HepG2 (cell line): ENCODE results near the gene CXCR5. TPM values are rescaled to one million over a fixed set of nuclear protein-coding genes. Genes with fewer than 3 reads are reported as not detected.
A peak's percentile ranks its signal among the peaks of the same experiment; 100 is the strongest.

Experiments
- U2AF1 ChIP-seq: fragments of 200-400 bp; formaldehyde crosslinking; optimal IDR thresholded peaks from 2 replicates; pipeline ENCODE3; 2017; ENCODE audit warnings: mild to moderate bottlenecking, low read depth, low read length
- ZNF75D ChIP-seq: sonication (generic); formaldehyde crosslinking; IDR thresholded peaks from 2 replicates; pipeline ENCODE4 v1.8.1; 2023; ENCODE audit warnings: missing genetic modification reagents, mild to moderate bottlenecking, borderline replicate concordance
- polyA plus RNA-seq, 8 experiments: library from polyadenylated mRNA; depleted of rRNA in 3 of 8; stranded (reverse) in 7 of 8; unstranded in 1 of 8; fragments of >200 nt; fragmentation: Illumina TruSeq in 4 of 8; extraction: Trizol in 4 of 8; gene quantifications; 2 replicates each; pipeline versions ENCODE4 v1.2.1 to v1.2.3, GENCODE V29; 2011 to 2016; ENCODE audit warnings: low read depth in 4 of 8, missing spikeins in 1 of 8, mixed read lengths in 1 of 8; ENCODE audit not compliant: insufficient read depth in 1 of 8
- total RNA-seq, 5 experiments: library from RNA; depleted of rRNA; stranded (reverse); fragments of >200 nt; fragmentation: Illumina TruSeq; extraction: Trizol; gene quantifications; 2 replicates each; pipeline ENCODE4 v1.2.3, GENCODE V29; 2016; ENCODE audit warnings: low read depth in 1 of 5
- TF ChIP-seq, protein P1 (sequence below): sonication (generic); formaldehyde crosslinking; IDR thresholded peaks from 2 replicates; pipeline ENCODE4 v1.5.1; 2020; ENCODE audit warnings: missing genetic modification reagents, mild to moderate bottlenecking, borderline replicate concordance
- TF ChIP-seq, protein P2 (sequence below): sonication (generic); formaldehyde crosslinking; conservative IDR thresholded peaks from 2 replicates; pipeline ENCODE4 v1.8.1; 2023; ENCODE audit warnings: missing genetic modification reagents
- TF ChIP-seq, protein P3 (sequence below): sonication (generic); formaldehyde crosslinking; IDR thresholded peaks from 2 replicates; pipeline ENCODE4 v1.4.0; 2020; ENCODE audit warnings: missing genetic modification reagents
- TF ChIP-seq, protein P4 (sequence below): sonication (generic); formaldehyde crosslinking; IDR thresholded peaks from 2 replicates; pipeline ENCODE4 v1.4.0; 2020; ENCODE audit warnings: missing genetic modification reagents, borderline replicate concordance
- TF ChIP-seq, protein P5 (sequence below): sonication (generic); formaldehyde crosslinking; IDR thresholded peaks from 2 replicates; pipeline ENCODE4 v1.5.0; 2020; ENCODE audit warnings: missing genetic modification reagents
- TF ChIP-seq, protein P6 (sequence below): sonication (generic); formaldehyde crosslinking; conservative IDR thresholded peaks from 2 replicates; pipeline ENCODE4 v1.4.0; 2020; ENCODE audit warnings: mild to moderate bottlenecking, missing genetic modification reagents, moderate library complexity

Gene CXCR5
- total and polyA plus RNA-seq, 2 of the 13 experiments (the other 11 are each of a cell fraction or from before 2014, with no cell fraction given) = not detected

DNA sequence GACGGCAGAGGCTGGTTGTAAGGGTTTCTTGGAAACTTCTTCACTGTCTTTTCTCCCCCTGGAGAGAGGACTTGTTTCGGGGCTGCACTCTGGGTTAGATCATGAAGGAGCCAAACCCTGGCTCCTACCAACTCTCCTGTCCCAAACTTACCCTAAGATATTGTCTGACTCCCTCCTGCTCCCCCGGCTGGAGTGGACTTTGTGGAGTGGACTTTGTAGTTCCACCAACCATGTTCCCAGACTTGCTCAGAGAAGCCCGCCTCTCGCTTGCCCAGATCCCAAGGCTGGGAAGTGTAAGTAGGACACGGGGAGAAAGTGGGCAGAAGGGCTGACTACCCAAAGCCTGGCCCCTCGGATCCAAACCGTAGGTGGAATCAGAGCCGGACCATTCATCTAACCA, 1.2 kb downstream of the CXCR5 start (continued):
- TF ChIP-seq, protein P1, sequence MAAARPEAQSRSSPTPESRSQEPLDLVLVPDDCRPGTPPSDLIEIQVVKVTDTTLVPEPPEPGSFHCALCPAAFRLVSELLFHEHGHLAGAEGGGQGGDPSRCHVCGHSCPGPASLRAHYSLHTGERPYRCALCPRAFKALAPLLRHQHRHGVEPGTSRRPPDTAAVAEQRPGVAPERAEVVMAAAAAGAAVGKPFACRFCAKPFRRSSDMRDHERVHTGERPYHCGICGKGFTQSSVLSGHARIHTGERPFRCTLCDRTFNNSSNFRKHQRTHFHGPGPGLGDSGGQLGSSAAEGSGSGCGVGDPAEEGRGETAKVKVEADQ (CRISPR knock-in tag) = no peak
- TF ChIP-seq, protein P2, sequence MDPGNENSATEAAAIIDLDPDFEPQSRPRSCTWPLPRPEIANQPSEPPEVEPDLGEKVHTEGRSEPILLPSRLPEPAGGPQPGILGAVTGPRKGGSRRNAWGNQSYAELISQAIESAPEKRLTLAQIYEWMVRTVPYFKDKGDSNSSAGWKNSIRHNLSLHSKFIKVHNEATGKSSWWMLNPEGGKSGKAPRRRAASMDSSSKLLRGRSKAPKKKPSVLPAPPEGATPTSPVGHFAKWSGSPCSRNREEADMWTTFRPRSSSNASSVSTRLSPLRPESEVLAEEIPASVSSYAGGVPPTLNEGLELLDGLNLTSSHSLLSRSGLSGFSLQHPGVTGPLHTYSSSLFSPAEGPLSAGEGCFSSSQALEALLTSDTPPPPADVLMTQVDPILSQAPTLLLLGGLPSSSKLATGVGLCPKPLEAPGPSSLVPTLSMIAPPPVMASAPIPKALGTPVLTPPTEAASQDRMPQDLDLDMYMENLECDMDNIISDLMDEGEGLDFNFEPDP = no peak
- no peak for TF ChIP-seq U2AF1
- TF ChIP-seq, protein P3, sequence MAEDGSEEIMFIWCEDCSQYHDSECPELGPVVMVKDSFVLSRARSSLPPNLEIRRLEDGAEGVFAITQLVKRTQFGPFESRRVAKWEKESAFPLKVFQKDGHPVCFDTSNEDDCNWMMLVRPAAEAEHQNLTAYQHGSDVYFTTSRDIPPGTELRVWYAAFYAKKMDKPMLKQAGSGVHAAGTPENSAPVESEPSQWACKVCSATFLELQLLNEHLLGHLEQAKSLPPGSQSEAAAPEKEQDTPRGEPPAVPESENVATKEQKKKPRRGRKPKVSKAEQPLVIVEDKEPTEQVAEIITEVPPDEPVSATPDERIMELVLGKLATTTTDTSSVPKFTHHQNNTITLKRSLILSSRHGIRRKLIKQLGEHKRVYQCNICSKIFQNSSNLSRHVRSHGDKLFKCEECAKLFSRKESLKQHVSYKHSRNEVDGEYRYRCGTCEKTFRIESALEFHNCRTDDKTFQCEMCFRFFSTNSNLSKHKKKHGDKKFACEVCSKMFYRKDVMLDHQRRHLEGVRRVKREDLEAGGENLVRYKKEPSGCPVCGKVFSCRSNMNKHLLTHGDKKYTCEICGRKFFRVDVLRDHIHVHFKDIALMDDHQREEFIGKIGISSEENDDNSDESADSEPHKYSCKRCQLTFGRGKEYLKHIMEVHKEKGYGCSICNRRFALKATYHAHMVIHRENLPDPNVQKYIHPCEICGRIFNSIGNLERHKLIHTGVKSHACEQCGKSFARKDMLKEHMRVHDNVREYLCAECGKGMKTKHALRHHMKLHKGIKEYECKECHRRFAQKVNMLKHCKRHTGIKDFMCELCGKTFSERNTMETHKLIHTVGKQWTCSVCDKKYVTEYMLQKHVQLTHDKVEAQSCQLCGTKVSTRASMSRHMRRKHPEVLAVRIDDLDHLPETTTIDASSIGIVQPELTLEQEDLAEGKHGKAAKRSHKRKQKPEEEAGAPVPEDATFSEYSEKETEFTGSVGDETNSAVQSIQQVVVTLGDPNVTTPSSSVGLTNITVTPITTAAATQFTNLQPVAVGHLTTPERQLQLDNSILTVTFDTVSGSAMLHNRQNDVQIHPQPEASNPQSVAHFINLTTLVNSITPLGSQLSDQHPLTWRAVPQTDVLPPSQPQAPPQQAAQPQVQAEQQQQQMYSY (CRISPR knock-in tag) = peak; percentile 93
- TF ChIP-seq, protein P4, sequence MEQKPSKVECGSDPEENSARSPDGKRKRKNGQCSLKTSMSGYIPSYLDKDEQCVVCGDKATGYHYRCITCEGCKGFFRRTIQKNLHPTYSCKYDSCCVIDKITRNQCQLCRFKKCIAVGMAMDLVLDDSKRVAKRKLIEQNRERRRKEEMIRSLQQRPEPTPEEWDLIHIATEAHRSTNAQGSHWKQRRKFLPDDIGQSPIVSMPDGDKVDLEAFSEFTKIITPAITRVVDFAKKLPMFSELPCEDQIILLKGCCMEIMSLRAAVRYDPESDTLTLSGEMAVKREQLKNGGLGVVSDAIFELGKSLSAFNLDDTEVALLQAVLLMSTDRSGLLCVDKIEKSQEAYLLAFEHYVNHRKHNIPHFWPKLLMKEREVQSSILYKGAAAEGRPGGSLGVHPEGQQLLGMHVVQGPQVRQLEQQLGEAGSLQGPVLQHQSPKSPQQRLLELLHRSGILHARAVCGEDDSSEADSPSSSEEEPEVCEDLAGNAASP (CRISPR knock-in tag) = no peak
- TF ChIP-seq ZNF75D (CRISPR knock-in tag) = no peak
- TF ChIP-seq, protein P5, sequence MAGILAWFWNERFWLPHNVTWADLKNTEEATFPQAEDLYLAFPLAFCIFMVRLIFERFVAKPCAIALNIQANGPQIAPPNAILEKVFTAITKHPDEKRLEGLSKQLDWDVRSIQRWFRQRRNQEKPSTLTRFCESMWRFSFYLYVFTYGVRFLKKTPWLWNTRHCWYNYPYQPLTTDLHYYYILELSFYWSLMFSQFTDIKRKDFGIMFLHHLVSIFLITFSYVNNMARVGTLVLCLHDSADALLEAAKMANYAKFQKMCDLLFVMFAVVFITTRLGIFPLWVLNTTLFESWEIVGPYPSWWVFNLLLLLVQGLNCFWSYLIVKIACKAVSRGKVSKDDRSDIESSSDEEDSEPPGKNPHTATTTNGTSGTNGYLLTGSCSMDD (CRISPR knock-in tag) = no peak
- TF ChIP-seq, protein P6, sequence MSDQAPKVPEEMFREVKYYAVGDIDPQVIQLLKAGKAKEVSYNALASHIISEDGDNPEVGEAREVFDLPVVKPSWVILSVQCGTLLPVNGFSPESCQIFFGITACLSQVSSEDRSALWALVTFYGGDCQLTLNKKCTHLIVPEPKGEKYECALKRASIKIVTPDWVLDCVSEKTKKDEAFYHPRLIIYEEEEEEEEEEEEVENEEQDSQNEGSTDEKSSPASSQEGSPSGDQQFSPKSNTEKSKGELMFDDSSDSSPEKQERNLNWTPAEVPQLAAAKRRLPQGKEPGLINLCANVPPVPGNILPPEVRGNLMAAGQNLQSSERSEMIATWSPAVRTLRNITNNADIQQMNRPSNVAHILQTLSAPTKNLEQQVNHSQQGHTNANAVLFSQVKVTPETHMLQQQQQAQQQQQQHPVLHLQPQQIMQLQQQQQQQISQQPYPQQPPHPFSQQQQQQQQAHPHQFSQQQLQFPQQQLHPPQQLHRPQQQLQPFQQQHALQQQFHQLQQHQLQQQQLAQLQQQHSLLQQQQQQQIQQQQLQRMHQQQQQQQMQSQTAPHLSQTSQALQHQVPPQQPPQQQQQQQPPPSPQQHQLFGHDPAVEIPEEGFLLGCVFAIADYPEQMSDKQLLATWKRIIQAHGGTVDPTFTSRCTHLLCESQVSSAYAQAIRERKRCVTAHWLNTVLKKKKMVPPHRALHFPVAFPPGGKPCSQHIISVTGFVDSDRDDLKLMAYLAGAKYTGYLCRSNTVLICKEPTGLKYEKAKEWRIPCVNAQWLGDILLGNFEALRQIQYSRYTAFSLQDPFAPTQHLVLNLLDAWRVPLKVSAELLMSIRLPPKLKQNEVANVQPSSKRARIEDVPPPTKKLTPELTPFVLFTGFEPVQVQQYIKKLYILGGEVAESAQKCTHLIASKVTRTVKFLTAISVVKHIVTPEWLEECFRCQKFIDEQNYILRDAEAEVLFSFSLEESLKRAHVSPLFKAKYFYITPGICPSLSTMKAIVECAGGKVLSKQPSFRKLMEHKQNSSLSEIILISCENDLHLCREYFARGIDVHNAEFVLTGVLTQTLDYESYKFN (CRISPR knock-in tag) = no peak
